ENCODE data around the gene SLC39A2.
"Not testable (repeated sequence)": the region's sequence is repeated elsewhere in the genome, so short reads cannot be mapped to it uniquely, and the experiment has no call there.

Gene SLC39A2

DNA sequence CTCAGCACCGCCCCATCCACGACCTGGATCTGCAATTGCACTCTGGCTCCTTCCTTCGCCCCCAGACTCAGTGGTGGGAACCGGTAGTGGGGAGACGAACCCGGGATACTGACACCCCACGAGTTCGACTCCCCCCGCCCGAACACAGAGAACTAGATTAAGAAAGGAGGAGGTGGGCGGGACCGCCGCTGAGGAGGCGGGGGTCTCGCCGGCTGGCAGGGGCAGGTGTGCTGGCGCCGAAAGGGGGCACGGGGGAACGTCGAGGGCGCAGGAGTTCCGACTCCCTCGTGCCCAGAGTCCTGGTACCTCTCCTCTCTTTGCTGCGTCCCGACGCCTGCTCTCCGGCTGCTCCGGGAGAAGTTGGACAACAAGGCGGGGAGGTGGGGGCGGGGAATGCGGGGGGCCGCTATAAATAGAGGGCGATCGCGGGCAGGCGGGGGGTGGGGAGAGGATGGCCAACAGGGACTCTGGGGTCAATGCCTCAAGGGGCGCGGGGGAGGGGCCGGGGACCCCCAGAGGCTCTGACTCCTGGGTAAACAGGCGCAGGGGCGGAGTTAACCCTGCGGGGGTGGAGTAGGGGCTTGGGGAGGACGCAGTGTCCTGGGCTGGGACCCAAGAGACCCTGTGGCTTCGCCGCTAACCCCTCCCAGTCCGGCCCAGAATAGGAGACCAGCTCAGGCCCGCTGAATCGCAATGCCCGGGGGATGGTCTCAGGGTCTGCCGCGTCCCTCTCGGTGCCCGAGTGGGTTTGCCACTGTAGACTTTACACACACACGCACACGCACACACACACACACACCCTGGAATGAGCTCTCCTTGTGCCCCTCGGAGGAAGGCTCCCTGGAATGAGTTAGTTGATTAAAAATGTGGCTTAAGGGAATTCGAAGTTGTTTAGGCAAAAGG is 26.5 kb downstream of the SLC39A2 start:
- no peak for DNase-seq (ENCODE audit: low read depth)

DNA sequence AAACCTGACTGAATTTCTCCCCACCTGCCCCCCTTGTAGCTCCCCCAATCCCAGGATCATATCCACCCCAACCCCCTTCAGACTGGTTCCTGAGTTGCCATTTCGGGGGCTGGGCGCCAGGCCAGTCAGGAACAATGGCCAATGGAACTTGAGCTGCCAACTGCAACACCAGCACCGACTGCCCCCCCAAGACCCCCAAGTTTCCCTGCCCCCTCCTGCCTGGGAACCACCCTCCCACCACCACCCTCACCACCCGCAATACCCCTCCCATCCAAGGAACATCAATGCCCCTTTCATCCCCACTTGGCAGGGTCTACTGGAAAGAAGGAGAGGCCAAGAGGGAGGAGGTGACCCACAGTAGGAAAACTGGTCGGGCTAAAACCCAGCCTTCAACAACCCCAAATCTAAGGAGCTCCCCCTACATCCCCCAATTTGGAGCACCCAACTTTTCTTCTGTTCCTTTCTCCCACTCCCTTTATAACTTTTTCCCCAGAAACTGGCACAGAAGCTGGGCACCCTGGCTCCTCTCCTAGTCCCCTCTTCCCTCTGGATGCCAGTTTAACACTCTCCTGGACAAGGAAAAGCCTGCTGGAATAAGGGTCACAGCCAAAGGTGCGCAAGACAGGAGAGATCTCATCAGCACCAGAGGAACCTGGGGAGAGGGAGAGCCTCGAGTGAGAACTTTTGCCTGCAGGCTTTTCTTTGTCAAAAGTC is 27.3 kb downstream of the SLC39A2 start:
- DNase-seq (ENCODE audit: low read depth), result no peak

DNA sequence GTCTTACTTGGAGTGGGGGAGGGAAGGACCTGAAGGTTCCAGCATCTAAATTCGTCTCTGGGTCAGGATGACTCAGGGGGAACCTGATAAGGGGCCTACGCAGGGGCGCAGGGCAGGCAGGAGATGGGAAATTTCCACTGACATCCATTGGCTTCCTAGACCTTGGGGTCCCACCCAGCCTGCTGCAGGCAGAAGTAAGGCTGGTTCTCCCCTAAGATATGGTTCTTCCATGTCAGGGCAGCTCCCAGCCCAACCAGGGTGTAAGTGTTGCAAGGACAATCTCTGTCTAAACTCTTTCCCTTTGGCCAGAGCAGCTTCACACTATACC is 27.9 kb downstream of the SLC39A2 start:
- no peak for DNase-seq (ENCODE audit: low read depth)

- DNase-seq (ENCODE audit: low read depth), result no peak
Measured at GRCh38 chr14:21029917-21030316, 30.8 kb downstream of the SLC39A2 start, which contains the start of gene TPPP2. Gene TPPP2, plus strand, starts transcription at chr14:21030217. Its CDS starts 365 bp downstream, at chr14:21030582.

- DNase-seq (ENCODE audit: low read depth), result no peak
Measured at GRCh38 chr14:21030531-21030930, 31.4 kb downstream of the SLC39A2 start.

DNA sequence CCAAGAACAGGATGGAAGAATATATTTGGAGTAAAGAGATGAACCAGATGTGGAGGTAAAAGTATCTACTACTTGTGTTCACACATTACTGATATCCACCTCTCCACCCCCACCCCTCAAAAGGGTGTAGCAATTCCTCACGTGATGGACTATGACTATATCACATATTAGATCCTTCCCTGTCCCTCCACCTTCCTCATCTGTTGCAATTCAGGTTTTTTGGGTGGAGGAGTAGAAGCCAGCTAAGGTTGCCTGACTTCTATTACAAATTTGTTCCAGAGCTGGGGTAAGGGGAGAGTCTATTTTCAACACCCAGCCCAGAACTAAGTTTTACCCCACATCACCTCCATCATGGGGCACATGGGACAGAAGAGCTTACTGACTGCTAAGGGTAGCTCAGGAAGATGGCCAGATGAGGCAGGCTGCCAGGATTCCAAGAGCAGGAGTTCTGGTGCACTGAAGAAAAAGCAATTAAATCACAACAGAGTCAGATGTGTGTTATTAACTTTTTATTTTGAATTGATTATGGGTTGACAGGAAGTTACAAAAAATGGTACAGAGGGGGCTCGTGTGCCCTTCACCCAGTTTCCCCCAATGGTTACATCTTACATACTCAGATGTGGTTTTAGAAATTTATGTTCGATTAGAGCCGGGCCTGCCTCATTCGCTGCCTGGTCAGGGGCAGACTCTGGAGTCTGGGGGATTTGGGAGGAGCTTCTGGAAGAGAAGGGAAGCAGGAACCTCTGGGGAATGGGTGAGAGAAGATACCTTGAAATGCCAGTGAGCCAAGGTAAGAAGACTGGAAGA is 33.4 kb downstream of the SLC39A2 start:
- no peak for DNase-seq (ENCODE audit: low read depth)

DNA sequence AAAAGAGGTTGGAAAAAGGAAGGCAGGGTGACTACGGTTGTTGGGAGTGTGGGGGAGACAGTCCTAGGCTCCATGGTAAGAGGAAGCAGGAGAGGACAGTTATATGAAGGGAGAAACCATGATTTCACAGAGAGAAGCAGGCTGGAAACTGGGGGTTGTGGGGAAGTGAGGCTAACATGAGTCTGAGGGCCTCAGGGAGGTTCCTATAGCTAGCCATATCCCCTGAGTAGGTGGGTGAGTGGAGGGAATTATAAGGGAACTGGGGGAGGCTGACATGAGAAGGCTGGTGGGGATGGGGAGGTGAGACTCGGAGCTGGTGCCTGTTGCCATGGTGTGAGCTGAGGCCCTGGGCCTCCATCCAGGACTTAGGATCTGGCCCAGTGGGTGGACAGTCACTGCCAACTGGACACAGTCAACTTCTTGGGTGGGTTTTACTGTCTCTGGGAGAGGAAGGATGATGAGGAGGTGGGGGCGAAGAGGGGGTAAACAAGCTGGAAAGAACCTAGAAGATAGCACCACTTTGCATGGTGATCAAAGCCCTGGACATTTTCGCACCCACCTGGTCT is 34.1 kb downstream of the SLC39A2 start:
- DNase-seq (ENCODE audit: low read depth), result no peak

- no peak for DNase-seq (ENCODE audit: low read depth)
Measured at GRCh38 chr14:21034707-21035106, 35.6 kb downstream of the SLC39A2 start, which contains the start of gene RNASE13. Gene RNASE13, minus strand, starts transcription at chr14:21034807. Its CDS starts 519 bp downstream, at chr14:21034288.

DNA sequence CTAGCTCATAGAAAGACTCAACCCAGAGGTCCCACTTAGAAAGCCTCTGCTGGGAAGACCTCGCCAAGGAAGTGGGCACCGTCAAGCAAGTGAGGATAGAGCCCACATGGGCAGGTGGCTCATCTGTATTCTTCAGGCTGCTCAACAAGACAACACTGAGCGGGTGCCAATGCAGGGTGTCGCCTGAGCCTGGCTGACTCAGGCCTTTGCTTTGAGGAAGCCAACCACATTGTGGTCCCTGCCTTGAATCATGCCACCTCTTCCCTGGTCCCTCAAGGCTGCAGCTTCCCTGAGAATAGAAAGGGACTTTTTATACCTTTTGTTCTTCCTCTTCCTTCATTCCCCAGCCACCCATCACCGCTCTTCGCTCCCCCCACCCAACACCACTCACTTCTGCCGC is 37.7 kb downstream of the SLC39A2 start:
- DNase-seq (ENCODE audit: low read depth), result no peak

DNA sequence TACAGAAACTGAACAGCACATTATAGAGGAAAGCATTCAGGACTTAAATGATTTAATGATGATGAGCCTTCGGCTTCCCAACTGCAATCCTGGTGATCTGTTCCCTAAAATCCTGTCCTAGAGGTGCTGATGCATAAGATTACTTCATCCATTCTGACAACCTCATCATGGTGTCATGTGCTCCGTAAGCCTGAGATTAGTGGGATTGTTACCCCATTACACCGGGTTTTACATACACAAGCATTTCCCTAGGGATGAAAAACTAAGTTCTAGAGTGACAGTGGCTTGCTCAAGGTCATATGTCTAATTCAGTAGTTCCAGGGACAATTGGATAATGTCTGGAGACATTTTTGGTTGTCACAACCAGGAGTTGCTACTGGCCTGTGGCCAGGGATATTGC is 38.1 kb downstream of the SLC39A2 start:
- DNase-seq (ENCODE audit: low read depth), result no peak

- peak; percentile 55 for DNase-seq (ENCODE audit: low read depth)
Measured at GRCh38 chr14:21038441-21039422, 39.6 kb downstream of the SLC39A2 start.

- peak; percentile 50 for DNase-seq (ENCODE audit: low read depth)
Measured at GRCh38 chr14:21039585-21040369, 40.7 kb downstream of the SLC39A2 start.

DNA sequence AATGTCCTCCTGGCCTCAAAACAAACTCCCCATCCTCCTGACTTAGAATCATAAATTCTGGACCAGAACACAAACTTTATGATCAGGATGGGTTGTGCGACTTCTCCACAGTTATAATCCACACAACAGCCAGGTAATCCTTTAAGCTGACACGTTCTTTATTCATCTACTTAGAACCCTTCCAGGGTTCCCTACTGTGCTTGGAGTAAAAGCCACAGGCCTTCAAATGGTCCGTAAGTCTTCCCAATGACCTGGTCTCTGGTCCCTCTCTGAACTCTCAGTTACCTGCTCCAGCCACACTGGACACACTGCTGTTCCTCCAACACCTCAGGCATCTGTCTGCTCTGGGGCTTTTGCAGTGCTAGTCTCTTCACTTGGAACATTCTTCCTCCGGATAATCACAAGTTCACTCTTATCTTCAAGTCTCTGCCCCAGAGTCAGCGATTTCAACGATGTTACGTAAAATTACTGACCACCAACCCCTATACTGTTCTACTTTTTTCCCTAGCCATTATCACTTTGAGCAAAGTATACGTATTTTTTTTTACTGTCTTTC is 41.4 kb downstream of the SLC39A2 start:
- DNase-seq (ENCODE audit: low read depth), result no peak

DNA sequence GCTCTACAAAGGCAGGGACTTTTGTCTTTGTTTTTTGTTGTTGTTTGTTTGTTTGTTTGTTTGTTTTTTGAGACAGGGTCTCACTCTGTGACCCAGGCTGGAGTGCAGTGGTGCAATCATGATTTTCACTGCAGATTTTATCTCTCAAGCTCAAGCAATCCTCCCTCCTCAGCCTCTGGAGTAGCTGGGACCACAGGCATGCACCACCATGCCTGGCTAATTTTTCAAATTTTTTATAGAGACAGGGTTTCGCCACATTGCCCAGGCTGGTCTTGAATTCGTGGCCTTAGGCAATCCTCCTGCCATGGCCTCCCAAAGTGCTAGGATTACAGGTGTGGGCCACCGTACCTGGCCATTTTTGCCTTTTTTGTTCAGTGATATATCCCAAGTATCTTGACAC is 41.8 kb downstream of the SLC39A2 start:
- DNase-seq (ENCODE audit: low read depth), result not testable (repeated sequence)

GRCh38 chr14:21041676-21042433 is 42.8 kb downstream of the SLC39A2 start, which contains the start of gene RNASE7:
Gene RNASE7, plus strand, starts transcription at chr14:21042362. Its CDS starts 631 bp downstream, at chr14:21042993.
- DNase-seq (ENCODE audit: low read depth), result peak; percentile 22

- DNase-seq (ENCODE audit: low read depth), result no peak
Measured at GRCh38 chr14:21042918-21043317, 43.8 kb downstream of the SLC39A2 start.

DNA sequence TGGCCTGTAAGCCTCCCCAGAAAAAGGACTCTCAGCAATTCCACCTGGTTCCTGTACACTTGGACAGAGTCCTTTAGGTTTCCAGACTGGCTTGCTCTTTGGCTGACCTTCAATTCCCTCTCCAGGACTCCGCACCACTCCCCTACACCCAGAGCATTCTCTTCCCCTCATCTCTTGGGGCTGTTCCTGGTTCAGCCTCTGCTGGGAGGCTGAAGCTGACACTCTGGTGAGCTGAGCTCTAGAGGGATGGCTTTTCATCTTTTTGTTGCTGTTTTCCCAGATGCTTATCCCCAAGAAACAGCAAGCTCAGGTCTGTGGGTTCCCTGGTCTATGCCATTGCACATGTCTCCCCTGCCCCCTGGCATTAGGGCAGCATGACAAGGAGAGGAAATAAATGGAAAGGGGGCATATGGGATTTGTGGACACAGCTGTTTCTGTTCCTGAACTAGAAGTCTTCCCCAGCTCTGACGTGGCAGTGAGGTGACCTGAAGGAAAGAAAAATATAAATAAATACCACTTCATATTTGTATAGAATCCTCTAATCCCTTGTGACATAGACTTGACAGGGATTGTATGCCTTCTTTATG is 44.4 kb downstream of the SLC39A2 start:
- DNase-seq (ENCODE audit: low read depth), result no peak

DNA sequence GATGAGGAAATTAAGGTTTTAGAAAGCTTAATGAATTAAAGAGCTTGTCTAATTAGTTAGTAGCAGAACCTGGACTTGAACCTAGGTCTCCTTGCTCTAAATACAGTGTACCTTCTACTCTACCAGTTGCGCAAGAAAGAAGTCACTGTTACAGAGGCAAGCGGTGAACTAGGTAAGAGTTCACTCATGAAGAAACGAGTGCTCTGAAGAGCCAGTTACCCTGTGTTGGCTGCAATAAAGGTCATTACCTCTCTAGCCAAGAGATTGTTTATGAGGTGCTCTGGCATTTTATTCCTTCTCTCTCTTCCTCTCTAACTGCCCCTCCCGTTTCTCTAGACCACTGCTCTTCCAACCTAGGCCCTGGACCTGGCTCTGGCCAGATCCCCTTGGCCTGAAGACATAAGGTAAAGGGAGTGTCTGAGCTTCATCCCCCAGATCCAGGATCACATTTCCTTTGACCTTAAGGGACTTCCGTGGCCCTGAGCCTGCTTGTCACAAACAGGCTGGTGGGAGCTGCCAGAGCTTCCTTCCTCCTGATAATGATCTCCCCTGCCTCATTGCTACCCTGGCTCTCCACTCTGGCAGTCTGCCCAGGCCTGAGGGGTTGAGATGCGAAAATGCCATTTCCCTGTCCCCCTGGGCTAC is 45.0 kb downstream of the SLC39A2 start:
- DNase-seq (ENCODE audit: low read depth), result no peak

Measured in fibroblast of gingiva (primary cell).